ENCODE data around the gene AGBL4.

- TF ChIP-seq POLR2AphosphoS5 (IDR thresholded peaks at IDR 0.05; ENCODE audit: low read depth, low read length) (no peak), POLR2A (IDR thresholded peaks at IDR 0.05; ENCODE audit: low read depth, low read length) (no peak), POU2F2 (IDR thresholded peaks at IDR 0.05; ENCODE audit: low read depth, low read length) (no peak), TAF1 (IDR thresholded peaks at IDR 0.05; ENCODE audit: low read depth, low read length) (no peak), SPI1 (IDR thresholded peaks at IDR 0.05; ENCODE audit: low read depth, low read length) (no peak), PAX5 (IDR thresholded peaks at IDR 0.05; ENCODE audit: insufficient read depth, low read length, severe bottlenecking) (no peak)
Observed at GRCh38 chr1:48627486-48627885, 1396.3 kb downstream of the AGBL4 start.
